ENCODE measurements around the gene DDX18. TPM values are rescaled to one million over a fixed set of nuclear protein-coding genes. Genes with fewer than 3 reads are reported as not detected.

DDX18 gene
- total and polyA plus RNA-seq, 2 donors (not counting 1 experiment from before 2014, with no cell fraction given): 20.3 to 98.0 TPM

GRCh38 chr2:117828870-117829269, 14.4 kb downstream of the DDX18 start:
- H3K27me3 ChIP-seq (replicated peaks in 1 of 4; ENCODE audit: control extremely low read depth in 1 of 4, control insufficient read depth in 3 of 4, insufficient read depth in 4 of 4, low read length in 3 of 4): no peaks in the 10 kb centered on the region
- H3K4me3 ChIP-seq (ENCODE audit: control extremely low read depth in 1 of 5, extremely low read depth in 1 of 5, insufficient read depth in 1 of 5, low read depth in 2 of 5, low read length in 4 of 5): no peak overlapping the region
- no peaks in the 10 kb centered on the region for H3K9me3 ChIP-seq (ENCODE audit: control extremely low read depth in 1 of 3, control insufficient read depth in 2 of 3, insufficient read depth in 1 of 3, low read length in 2 of 3)
- H3K27ac ChIP-seq (ENCODE audit: low read length in 2 of 2): no peak overlapping the region
- peaks cover 10 to 80% of the 10 kb centered on the region in 2 experiments for H3K36me3 ChIP-seq (replicated peaks in 1 of 2; ENCODE audit: control extremely low read depth in 1 of 2, control insufficient read depth in 1 of 2, extremely low read depth in 1 of 2, insufficient read depth in 2 of 2, low read length in 1 of 2)
- no peaks in the 10 kb centered on the region for H3K79me2 ChIP-seq (ENCODE audit: control insufficient read depth, insufficient read depth, low read length)
- no peaks in the 10 kb centered on the region for H3K9me3 Mint-ChIP-seq (ENCODE audit: insufficient read depth)
- no peak overlapping the region for H3K4me3 Mint-ChIP-seq
- no peaks in the 10 kb centered on the region for H3K4me1 ChIP-seq (ENCODE audit: control insufficient read depth in 2 of 2, insufficient read depth in 2 of 2, low read length in 2 of 2)
- ChIA-PET CTCF (no interaction called here), POLR2A (no interaction called here)
- H3K4me1 Mint-ChIP-seq: no peaks in the 10 kb centered on the region
- TF ChIP-seq EZH2 (IDR thresholded peaks at IDR 0.05; ENCODE audit: borderline replicate concordance, insufficient read depth, low read depth, low read length, poor library complexity, severe bottlenecking) (no peak), CTCF (IDR thresholded peaks at IDR 0.05) (no peak)
- intact Hi-C loops (cut with micrococcal nuclease): no loop called here
- no peak overlapping the region for H3K4me2 ChIP-seq (replicated peaks; ENCODE audit: low read depth, low read length, poor library complexity, severe bottlenecking)
- no peaks in the 10 kb centered on the region for H3K27me3 Mint-ChIP-seq
- 83% methylated on average over 1 of the region's 2 CpGs for WGBS (ENCODE audit: insufficient coverage)
- no peak for ATAC-seq (ENCODE audit: low read depth)
- no peak overlapping the region for H3K9ac ChIP-seq (ENCODE audit: low read length)
- H4K20me1 ChIP-seq (ENCODE audit: control insufficient read depth, insufficient read depth, low read length, poor library complexity, severe bottlenecking): no peaks in the 10 kb centered on the region
- no peak for DNase-seq
- H2AFZ ChIP-seq (ENCODE audit: insufficient read depth, low read depth, low read length, poor library complexity, severe bottlenecking): no peak overlapping the region
- H3K27ac Mint-ChIP-seq: peak overlapping the region; percentile 16

DNA sequence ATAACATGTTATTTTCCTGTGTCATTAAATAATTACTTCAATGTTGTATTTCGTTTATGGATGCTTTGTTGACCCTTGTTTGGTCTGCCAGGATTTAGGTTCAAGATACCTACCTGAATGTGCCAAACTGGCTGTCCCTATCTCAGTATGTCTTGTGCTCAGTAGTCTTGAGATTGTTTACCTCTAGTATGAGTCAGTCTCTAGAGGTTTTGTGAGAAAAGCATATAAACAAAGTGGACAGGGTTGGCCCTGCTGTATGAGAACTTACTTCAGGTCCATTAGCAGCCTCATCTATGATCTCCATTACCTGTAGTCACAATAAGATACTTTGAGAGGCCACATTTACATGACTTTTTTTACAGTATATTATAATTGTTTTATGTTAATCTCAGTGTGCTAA, 17.8 kb downstream of the DDX18 start:
- no peak overlapping the region for H3K9ac ChIP-seq (ENCODE audit: low read length)
- H3K9me3 ChIP-seq (ENCODE audit: control extremely low read depth in 1 of 3, control insufficient read depth in 2 of 3, insufficient read depth in 1 of 3, low read length in 2 of 3): no peaks in the 10 kb centered on the region
- no CpG with 5 or more reads among the region's 1 CpG for WGBS (ENCODE audit: insufficient coverage)
- Mint-ChIP-seq H3K9me3 (ENCODE audit: insufficient read depth) (no peaks in the 10 kb centered on the region), H3K27ac (no peak overlapping the region), H3K27me3 (peaks cover 5% of the 10 kb centered on the region), H3K4me1 (peaks cover 15% of the 10 kb centered on the region), H3K4me3 (no peak overlapping the region)
- ATAC-seq (ENCODE audit: low read depth) (no peak), DNase-seq (no peak)
- intact Hi-C loops (cut with micrococcal nuclease): loop anchor here (2.0 kb wide), 1 partner anchor 18 kb away; the partner anchor contains the start of gene DDX18
- peaks cover 6 to 53% of the 10 kb centered on the region in 2 experiments for H3K36me3 ChIP-seq (replicated peaks in 1 of 2; ENCODE audit: control extremely low read depth in 1 of 2, control insufficient read depth in 1 of 2, extremely low read depth in 1 of 2, insufficient read depth in 2 of 2, low read length in 1 of 2)
- ChIA-PET POLR2A (no interaction called here), CTCF (no interaction called here)
- peaks cover 0 to 7% (median 3%) of the 10 kb centered on the region in 4 experiments for H3K27me3 ChIP-seq (replicated peaks in 1 of 4; ENCODE audit: control extremely low read depth in 1 of 4, control insufficient read depth in 3 of 4, insufficient read depth in 4 of 4, low read length in 3 of 4)
- no peak overlapping the region for H3K27ac ChIP-seq (ENCODE audit: low read length in 2 of 2)
- H3K4me3 ChIP-seq (ENCODE audit: control extremely low read depth in 1 of 5, extremely low read depth in 1 of 5, insufficient read depth in 1 of 5, low read depth in 2 of 5, low read length in 4 of 5): no peak overlapping the region
- peaks cover 7 to 15% of the 10 kb centered on the region in 2 donors for H3K4me1 ChIP-seq (ENCODE audit: control insufficient read depth in 2 of 2, insufficient read depth in 2 of 2, low read length in 2 of 2)
- no peak overlapping the region for H2AFZ ChIP-seq (ENCODE audit: insufficient read depth, low read depth, low read length, poor library complexity, severe bottlenecking)
- no peak overlapping the region for H3K4me2 ChIP-seq (replicated peaks; ENCODE audit: low read depth, low read length, poor library complexity, severe bottlenecking)
- TF ChIP-seq EZH2 (IDR thresholded peaks at IDR 0.05; ENCODE audit: borderline replicate concordance, insufficient read depth, low read depth, low read length, poor library complexity, severe bottlenecking) (no peak), CTCF (IDR thresholded peaks at IDR 0.05) (no peak)
- H4K20me1 ChIP-seq (ENCODE audit: control insufficient read depth, insufficient read depth, low read length, poor library complexity, severe bottlenecking): no peaks in the 10 kb centered on the region
- H3K79me2 ChIP-seq (ENCODE audit: control insufficient read depth, insufficient read depth, low read length): no peaks in the 10 kb centered on the region

Data from B cell (primary cell).